GM19372 (cell line): ENCODE data around the gene HSPA8.
"Not testable (repeated sequence)": the region's sequence is repeated elsewhere in the genome, so short reads cannot be mapped to it uniquely, and the experiment has no call there.

Experiments used
- ATAC-seq: cut with Tn5 transposase; IDR thresholded peaks from one replicate; pipeline ENCODE4 v1.9.1; 2021; ENCODE audit warnings: mild to moderate bottlenecking, low read depth, moderate library complexity; ENCODE audit not compliant: unreplicated experiment

HSPA8 gene

DNA sequence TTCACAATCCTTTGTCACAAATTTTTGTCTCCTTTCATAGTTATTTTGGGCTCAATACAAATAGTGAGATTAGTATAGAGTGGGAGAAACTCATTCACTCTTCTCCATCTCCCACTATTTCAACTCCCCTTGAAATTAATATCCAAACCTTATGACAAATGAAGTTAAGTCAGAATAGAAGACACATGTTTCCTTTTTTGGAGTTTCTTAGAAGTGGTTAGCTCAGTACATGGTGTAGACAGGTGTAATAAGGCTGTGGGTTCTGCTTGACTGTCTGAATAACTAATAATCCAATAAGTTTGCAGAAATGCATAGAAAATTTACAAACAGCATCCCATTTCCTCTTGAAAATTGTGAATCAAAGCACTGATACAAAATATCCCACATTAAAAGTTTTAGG, 10.8 kb upstream of the HSPA8 start:
- ATAC-seq = no peak

DNA sequence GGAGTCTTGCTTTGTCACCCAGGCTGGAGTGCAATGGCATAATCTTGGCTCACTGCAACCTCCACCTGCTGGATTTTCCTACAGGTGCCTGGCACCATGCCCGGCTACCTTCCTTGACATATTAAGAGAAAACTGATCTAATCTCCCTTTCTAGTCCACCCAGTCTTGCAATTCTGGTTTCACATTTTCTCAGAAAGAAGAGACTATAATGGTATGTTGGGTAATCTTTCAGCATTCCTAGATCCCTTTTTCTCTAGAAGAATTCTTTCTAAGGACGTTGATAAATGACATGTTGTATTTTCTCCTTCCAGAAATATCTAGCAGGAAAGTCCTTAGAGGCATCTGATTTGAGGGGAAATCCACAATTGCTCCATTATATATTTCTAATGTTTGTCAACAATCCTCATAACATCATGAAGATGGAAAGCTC, 10.4 kb upstream of the HSPA8 start:
- ATAC-seq = no peak

DNA sequence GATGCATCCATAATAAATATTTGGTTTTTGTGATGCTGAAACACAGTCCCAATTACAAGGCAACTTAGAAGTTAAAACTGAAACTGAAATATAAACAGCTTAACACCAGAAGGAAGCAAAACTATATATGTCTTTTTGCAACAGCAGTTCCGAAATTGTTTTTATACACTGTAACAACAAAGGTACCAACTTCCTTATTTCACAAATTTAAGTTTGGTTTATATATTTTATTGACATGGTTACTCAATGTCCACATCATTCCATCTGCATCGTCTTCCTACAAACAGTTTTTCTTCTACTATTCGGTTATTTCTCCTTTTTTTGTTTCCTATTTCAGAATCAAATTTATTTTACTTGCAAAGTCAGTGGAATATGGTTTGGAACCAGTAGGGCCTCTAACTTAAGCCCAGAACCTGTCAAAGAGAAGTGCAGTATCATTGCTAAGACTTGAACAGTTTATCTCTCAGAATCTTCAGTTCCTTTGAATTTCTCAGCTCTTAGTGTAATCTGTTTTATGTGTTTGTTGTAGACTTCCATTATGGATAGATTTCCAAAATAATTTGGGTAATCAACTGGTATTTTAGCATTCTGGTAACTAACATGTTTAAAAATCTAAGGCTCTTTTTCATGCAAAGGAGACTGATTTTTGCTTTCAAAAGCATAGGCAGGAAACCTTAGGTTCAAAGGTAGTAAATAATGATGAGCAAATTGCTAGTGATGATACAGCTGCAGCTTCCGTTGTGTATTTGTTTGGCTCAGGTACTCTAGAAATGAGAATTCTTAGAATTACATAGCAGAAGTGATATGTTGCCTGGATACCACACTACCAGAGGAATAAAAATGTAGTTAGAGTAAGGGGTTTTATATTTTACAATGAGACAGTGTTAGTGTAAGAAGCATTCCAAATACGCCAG, 8.2 kb upstream of the HSPA8 start:
- peak; percentile 61 for ATAC-seq

DNA sequence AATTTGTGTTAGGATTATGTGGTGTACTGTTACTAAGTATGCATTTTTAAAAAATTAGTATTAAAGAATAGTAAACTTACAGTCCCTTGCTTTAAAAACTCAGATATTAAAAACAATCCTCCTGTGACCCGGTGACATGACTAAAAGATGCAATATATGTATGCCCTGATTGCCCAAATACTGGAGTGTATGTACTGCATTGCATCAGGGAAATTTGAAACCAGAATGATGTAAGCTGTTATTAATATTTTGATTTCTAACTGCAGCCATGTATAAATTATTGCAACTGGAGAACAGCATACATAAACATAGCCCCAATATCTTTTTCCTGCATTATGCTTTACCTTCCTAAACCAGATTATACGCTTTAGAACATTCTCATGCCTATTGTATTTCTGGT, 3.7 kb upstream of the HSPA8 start:
- ATAC-seq = no peak

DNA sequence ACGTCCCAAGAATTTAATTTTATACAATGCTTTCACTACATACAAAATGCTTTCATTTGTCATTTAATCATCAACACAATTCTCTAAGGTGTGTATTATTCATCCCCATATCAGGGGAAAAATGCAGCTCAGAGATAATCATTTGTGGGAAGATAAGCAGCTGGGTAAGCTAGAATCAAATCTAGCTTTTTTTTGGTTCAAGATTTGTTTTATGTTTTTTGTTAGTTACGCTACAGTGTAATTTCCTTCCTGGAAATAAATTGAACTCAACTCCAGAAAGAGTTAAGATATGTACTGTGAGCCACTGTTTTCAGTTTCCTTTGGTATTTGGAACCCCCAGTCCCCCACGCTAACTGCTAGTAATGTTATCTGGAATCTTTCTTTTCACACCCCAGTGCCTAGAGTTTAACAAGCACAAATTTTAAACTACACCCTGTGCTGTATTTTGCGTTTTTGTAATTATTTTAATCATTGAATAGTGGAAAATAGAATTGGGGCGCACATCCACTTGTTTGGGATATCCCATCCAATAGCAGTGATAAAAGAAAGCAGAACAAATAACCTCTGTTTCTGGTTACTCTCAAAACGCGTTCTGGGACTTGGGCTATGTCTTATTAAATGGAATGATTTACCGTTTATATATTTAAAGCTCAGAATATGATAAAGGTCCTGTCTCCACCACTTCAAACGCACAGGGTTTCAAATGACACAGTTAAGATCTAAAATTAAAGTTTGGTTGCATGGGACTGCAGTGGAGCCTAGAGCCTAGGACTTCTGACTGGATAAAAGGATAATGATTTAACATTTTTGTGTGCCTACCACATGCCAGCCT, 2.1 kb upstream of the HSPA8 start:
- no peak for ATAC-seq

DNA sequence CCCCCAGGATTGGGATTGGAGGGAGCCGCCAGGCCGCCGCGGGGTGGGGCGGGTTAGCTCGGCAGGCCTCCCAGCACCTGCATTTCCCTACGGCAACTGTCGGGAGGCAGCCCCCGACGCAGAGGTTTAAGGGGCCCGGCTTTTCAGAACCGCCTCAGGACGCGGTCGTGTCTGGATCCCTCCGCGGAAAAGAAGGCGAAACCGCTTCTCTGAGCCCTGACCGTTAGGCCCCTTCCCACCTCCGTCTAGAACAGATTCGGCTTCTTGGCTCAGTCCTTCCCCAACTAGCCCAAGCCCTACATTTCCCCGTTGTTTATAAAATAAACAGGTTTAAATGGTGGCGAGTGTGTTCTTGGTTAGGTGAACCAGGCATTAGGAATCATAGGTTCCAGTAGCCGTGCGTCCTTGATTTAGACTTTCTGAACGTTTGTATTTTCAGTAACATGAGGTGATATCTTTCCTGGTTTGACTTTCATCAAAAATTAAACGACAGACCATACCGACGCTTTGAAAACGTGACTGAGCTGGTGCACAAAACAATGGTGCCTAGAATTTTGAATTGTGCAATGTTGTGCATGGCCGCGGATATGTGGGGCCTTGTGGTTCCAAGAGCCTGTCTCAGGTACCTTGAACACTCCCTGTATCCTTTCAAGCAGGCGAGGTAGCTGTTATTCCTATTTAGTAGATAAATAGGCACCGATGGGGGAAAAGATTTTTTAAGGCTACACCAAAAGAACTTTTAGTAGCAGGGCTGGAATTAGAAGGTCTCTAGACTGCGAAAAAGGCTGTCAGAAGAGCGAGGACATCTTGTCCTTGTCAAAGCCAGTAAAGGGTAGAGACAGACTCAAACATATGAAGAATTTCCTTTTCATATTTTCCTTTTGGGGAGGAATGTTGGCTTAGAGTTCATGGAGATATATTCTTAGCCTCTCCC, 1.2 kb upstream of the HSPA8 start:
- no peak for ATAC-seq

DNA sequence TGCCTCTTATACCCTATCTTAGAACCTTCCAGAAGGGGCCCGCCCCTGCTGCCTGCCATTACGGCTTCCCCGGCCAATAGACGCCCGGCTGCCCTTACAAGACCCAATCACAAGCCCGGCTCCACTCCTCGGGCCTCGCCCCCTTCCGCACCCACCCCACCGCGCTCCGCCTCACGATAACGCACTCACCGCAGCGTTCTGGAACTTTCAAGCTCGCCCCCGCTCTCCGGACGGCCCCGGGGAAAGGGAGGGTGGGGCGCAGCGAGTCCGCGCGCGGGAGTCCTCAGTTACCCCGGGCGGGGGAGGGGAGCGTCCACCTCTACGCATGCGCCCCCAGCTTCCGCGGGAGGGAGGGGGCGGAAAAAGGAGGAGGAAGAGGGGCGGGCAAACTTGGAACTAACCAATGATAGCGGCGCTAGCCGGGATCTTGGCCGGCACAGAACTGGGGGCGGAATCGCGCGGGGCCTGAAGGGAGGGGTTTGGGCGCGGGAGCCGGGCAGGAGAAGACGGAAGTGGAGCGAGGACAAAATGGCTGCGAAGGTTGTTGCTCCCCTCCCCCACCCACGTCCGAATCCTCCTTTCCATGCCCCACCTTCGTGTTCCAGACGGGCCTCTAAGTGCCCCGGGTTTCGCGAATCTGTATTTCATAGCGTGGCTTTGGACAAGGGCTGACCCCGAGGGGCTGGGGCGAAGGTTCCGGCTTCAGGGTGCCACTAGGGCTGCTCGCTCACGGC, 389 bp upstream of the HSPA8 start:
- peak; percentile 86 for ATAC-seq

DNA sequence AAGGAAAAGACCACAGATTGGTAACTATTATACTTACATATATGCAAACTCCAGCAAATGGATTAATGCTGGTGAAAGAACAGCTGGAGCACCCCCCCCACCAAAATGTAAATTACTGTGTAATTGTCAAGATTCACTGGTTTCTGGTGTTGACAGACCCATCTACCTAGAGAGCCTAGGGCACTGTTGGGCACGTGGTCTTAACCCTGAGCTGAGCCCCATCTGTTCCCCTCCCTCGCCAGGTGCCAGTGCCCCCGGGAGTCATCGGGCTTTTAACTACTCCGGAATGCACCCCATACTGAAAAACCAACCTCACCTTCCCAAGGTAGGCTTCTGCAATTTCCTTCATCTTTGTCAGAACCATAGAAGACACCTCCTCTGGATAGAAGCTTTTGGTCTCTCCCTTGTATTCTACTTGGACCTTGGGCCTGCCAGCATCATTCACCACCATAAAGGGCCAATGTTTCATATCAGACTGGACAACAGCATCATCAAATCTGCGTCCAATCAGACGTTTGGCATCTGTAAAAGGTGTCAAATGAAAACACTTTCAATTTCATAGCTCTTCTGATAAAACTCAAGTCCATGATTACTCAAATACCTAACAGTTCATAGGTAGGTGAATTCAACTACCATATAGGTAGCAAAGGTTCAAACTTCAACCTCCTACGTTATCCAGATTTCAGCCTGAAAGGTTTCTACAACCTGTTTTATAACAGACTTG, 1.5 kb downstream of the HSPA8 start:
- no peak for ATAC-seq

DNA sequence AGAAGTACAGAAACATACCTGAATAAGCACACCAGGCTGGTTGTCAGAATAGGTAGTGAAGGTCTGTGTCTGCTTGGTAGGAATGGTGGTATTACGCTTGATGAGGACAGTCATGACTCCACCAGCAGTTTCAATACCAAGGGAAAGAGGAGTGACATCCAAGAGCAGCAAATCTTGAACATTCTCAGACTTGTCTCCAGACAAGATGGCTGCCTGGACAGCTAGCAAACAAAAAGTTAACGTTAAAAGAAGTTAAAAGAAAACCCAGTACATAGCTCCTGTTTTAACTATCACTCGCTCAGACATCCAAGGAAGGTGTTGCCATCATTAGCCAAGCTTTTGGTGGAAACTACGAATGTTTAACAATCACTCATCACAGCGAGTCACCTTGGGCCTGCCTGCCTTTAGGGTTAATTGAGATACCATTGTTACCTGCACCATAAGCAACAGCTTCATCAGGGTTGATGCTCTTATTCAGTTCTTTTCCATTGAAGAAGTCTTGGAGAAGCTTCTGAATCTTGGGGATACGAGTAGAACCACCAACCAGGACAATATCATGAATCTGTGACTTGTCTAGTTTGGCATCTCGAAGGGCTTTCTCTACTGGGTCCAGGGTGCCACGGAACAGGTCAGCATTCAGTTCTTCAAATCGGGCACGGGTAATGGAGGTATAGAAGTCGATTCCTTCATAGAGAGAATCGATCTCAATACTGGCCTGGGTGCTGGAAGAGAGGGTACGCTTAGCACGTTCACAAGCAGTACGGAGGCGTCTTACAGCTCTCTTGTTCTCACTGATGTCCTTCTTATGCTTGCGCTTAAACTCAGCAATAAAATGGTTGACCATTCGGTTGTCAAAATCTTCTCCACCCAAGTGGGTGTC, 2.7 kb downstream of the HSPA8 start:
- not testable (repeated sequence) for ATAC-seq

DNA sequence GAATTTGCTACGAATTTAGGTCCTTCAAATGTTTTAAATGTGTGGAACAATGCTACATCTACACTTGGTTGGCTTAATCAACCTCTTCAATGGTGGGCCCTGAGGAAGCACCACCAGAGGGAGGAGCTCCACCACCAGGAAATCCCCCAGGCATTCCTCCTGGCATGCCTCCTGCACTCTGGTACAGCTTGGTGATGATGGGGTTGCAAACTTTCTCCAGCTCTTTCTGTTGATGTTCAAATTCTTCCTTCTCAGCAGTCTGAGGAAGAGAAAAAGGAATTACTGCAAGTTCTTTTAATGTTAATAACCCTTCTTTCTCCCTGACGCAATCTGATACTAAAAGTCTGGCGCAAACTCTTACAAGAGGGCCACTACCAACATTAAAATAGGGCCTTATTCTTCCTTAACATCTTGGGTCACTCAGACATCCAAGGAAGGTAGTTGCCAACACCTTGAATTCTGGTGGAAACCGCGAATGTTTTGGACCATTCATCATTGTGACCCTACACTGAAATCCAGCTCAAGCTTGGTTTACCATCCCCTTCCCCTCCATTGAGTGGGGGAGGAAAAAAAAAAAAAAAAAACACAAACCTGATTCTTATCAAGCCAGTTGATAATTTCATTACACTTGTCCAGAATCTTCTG, 4.2 kb downstream of the HSPA8 start:
- no peak for ATAC-seq

DNA sequence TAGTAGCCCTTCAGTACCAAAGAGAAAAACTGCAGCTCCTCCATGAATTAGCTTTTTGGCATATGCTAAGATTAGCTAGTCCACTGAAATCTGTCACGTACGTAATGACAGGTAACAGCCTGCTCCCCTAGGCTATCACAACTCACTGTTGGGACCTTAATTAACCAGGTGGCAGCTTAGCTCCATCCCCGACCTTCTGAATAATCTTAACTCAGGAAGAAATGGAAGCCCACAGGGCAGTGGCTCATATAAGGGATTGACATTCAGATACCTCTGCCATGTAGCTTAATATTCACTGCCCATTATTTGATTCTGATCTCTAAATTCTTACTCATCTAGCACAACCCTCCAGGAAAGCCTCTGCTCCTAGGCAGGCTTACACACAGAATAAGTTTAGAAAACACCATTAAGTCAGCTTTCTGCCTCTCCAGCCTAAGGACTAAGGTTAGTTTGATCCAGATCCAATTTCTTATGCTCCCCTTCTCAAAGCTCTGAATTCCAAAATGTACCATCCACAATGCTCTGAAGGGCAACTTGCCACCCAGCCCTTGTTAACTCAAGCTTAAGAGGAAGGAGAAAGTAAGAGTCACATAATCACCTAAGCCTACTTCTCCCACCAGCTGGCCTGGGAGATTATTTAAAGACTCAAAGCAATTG, 5.0 kb downstream of the HSPA8 start:
- no peak for ATAC-seq

DNA sequence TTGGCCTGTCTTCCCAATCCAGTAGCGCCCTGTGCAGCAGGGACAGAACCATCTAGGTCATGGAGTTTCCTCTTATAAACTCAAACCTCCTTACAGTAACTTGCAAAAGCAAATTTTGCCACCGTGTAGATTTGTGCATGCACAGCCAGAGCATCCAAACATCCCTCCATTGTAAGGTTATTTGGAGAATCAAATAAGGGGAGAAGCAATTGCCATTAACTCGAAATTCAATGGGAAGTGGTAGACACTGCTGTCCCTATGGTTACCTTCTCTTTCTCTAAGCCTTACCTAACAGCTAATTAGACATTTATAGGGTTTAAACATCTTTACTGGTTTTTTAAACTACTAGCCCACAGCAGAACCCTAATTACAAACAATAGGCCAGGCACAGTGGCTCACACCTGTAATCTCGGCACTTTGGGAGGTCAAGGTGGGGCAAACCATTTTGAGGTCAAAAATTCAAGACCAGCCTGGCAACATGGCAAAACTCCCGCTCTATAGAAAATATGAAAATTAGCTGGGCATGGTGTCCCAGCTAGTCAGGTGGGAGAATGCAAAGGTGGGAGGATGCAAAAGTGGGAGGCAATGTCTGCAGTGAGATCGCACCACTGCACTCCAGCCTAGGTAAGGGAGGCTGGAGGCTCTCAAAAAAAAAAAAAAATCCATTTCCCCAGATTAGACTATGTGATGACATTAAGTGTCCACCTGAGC, 6.6 kb downstream of the HSPA8 start:
- no peak for ATAC-seq

DNA sequence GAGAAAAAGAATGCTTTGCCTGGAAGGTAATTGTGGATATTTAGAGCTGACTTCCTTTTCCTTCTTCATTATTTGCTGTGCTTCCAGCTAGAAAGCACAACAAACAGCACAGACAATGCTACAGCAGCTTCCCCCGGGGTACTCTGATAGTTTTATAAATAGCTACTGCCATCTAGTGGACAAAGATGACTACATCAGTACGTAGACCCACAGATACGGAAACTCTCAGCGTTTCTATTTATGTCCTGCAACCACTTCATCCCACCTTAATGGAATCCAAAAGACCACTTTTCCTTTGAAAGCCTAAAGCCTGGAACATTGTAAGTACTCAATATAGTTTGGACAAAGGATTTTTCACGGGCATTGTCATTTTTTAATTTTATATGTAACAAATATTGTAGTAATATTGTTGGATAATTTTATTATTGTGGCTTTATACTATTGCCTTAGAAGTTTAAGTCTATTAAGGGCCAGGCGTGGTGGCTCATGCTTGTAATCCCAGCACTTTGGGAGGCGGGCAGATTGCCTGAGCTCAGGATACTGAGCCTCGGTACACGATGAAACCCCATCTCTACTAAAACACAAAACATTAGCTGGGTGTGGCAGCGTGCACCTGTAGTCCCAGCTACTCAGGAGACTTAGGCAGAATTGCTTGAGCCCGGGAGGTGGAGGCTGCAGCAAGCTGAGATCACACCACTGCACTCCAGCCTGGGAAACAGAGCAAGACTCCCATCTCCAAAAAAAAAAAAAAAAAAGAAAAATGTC, 7.5 kb downstream of the HSPA8 start:
- peak; percentile 73 for ATAC-seq

DNA sequence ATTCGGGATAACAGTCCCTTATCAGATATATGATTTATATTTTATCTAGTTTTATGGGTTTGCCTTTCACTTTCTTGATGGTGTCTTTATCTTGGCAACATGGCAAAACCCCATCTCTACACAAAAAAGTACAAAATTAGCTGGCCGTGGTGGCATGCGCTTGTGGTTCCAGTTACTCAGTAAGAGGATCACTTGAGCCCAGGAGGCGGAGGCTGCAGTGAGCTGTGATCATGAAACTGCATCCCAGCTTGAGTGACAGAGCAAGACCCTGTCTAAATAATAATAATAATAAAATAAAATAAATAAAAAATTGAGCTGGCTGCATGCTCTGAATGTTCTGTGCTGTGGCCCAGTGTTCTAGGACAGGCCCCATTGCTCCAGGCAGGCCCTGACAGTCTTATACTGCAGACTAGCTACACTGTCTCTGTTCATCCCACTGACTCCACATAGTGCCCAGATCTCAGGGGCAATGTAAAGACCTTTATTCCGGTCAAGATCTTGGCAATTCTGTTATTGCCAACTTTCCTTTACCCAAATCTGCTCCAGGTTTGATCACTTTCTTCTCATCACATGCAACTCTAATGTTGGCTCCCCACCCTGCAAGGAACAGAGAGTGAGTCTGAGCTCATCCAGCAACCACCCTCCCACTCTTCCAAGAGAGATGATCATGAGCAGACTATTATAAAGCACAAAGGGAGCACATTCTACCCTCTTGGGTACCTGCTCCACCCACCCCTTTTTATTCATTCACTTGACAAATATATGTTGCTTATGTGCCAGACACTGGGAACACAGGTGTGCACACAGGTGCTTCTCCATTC, 8.8 kb downstream of the HSPA8 start:
- ATAC-seq = no peak

DNA sequence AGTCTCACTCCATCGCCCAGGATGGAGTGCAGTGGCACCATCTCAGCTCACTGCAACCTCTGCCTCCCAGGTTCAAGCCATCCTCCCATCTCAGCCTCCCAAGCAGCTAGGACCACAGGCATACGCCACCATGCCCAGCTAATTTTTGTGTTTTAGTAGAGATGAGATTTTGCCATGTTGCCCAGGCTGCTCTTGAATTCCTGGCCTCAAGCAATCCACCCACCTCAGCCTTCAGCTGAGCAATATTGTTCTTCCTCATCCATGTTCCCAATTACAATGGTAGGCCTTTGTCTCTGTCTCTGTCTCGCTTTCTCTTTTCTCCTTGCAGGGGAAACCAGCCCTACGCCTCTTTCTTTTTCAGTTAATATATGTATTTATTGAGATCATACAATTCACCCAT, 10.3 kb downstream of the HSPA8 start:
- no peak for ATAC-seq
